GM19395 (cell line): ENCODE measurements around the gene SUPT20HL1.

Experiments
- ATAC-seq: cut with Tn5 transposase; IDR thresholded peaks from one replicate; pipeline ENCODE4 v1.9.1; 2021; ENCODE audit warnings: mild to moderate bottlenecking, moderate library complexity; ENCODE audit not compliant: unreplicated experiment

SUPT20HL1 gene

DNA sequence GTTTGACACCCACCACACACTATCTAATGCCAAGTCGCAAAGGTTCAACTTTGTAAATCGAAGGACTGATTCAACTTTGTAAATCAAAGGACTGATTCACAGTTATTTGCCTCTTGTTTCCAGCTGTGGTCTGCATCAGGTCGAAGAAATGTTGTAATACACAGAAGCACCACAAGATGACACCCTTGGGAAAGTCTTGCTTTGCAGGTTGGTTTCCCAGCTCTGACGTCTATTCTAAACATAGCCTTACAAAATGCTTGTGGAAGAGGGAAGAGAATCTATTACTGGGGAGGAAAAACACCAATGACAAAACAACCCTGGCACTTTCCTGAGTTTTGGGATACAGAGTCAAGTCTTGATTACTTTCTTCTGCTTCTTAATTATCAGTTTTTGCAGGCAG, 35.3 kb downstream of the SUPT20HL1 start:
- ATAC-seq = peak; percentile 86

DNA sequence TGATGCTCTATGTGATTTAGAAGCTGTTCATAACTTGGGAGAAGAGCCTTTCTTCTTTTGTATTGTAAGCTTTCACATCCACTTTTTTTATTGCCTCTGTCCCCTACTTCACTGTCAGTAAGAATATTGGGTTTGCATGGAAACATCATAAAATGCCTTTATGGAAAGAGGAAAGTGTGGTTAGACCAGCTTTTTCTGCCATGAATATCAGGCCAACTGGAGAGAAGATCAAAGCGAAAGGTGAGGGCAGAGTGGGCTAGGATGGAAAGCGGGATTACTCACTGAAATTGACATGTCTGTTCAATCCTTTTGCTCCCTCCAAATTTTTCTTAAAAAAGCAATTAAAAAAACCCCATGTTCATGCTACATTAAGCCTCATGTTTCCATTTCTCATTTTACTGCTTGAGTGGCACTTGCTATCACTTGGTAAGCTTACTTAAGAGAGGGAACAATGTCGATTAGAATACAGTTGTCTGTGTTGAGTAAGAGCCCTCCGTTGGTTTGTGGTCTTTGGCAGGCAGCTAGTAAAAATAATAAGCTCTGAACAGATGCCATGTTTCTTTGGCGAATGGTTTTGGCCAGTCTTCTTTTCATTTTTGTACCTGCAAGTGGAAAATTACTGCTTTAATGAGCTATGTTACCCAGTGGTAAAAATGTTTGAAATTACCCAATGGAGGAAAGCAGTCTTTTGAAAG, 35.9 kb downstream of the SUPT20HL1 start:
- ATAC-seq = no peak

DNA sequence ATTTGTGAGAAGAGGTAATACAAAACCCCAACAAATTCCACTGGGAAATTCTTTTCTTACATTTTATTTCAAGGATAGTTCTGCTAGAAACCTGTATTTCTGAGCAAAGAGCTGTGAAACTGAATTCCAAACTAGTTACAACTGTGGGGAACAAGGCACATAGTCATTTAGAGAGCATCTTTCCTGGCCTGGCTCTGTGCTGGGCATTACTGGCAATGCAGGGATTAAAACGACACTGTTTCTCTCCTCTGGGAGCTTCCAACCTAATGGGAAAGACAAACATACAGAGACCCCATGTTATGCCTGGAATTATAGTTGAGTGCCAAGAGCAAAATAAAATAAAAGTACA, 36.5 kb downstream of the SUPT20HL1 start:
- ATAC-seq = no peak

DNA sequence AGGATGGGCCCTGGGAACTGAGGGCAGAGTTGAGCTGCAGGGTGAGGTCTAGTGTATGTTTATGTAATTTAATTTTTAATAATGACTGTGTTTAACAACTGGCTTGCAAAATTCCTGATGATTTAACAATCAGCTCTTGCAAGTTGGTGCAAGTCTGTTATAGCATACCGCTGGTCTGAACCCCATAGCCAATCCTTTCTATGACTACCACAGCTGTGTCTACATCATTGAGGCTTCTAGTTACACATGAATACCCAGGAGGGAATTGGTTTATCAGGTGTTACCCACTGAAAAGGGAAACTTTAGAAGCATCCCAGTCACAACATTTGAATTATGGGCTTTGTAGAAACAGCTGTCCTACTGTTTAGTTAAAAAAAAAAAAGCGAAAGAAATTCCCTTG, 38.3 kb downstream of the SUPT20HL1 start:
- ATAC-seq = no peak

DNA sequence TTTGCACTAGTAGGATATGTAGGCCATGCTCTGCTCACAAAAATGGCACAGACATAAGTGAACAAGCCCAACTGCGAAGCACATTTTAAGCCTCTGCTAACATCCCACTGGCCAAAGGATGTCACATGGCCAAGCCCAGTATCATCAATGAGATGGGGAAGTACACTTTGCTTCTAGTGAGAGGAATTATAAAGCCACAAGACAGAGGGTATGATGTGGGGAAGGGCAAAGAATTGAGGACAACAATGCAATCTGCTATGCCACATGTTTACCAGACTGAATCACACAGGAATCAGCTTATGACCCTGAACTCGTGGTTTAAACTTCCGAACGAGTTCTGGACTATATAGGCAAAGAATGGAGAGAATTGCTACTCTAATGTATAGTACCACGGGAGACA, 39.1 kb downstream of the SUPT20HL1 start:
- ATAC-seq = no peak

DNA sequence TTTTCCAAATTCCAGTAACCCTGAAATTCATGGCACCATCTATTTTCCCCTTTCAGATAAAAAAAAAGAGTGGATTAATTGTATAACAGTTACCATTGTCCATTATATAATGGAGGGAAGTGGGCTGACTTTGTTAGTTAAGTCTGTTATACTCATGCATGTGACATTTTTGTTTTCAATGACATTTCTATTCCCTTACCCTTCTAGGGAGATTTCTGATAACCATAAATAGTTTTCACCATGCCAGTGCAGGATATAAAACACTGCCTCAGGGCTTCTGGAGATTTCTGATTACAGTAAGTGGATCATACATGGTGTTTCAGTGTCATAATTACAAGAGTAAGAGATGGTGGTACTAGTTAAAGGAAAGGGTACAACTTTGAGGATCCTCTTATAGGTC, 45.5 kb downstream of the SUPT20HL1 start:
- no peak for ATAC-seq
